GM18519 (cell line): ENCODE measurements around the gene AFAP1L2.
"Not testable (repeated sequence)": the region's sequence is repeated elsewhere in the genome, so short reads cannot be mapped to it uniquely, and the experiment has no call there.

Experiments
- ATAC-seq: cut with Tn5 transposase; IDR thresholded peaks from one replicate; pipeline ENCODE4 v1.9.1; 2021; ENCODE audit warnings: mild to moderate bottlenecking, moderate library complexity; ENCODE audit not compliant: unreplicated experiment, low FRiP score

Gene AFAP1L2

GRCh38 chr10:114342976-114343375 lies 61.3 kb downstream of the AFAP1L2 start:
- no peak for ATAC-seq

GRCh38 chr10:114340816-114341215 lies 63.5 kb downstream of the AFAP1L2 start:
- ATAC-seq: no peak

- ATAC-seq: no peak
Observed at GRCh38 chr10:114337510-114338462, 66.5 kb downstream of the AFAP1L2 start.

DNA sequence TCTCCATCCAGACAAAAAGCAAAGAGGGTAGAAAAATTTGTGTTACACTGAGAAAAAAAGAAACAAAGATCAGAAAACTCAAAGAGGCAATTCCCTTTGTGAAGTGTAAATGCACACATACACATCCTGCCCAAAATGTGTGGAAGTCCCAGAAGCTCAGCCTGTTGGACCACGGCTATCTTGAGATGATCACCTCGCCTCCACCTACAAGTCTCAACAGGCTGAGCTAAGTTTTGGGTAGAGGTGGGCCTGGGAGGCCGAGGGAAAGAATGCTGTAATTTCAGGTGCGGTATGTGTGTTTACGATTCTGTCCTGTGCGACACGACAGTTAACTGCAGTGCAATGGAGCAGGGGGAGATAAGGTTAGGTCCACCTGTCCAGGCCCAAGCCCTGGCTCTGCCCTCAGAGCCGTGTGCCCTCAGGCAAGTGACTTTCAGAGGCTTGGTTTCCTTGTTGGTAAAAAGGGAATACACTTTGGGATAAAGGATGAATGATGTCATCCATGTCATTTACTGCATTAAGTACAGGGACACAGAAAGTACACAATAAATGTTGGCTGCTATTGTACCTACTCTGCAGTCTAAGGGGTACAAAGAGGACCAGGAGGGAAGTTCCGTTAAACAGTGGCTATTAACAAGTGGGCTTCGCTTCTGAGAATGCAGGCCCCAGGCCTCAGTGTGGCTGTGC lies 67.3 kb downstream of the AFAP1L2 start:
- no peak for ATAC-seq

DNA sequence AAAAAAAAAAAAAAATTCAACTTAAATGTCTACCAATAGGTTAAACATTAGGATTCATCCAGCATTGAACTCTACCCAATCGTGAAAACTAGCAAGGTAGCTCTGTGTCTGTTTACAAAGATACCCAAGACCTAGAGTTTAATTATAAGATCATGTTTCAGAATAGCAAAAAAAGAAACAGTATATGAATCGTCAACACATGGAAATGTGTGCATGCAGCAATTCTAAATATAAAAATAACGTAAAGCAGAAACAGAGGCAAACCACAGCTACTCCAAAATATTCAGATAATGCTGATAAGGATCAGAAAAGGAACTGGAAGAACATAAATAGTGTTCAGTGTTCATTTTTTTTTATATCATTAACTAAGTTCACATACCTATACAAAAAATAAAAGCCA lies 68.7 kb downstream of the AFAP1L2 start:
- no peak for ATAC-seq

GRCh38 chr10:114334301-114334700 lies 70.0 kb downstream of the AFAP1L2 start:
- no peak for ATAC-seq

GRCh38 chr10:114333441-114333840 lies 70.9 kb downstream of the AFAP1L2 start:
- not testable (repeated sequence) for ATAC-seq

GRCh38 chr10:114332301-114333192 lies 71.8 kb downstream of the AFAP1L2 start:
- no peak for ATAC-seq

DNA sequence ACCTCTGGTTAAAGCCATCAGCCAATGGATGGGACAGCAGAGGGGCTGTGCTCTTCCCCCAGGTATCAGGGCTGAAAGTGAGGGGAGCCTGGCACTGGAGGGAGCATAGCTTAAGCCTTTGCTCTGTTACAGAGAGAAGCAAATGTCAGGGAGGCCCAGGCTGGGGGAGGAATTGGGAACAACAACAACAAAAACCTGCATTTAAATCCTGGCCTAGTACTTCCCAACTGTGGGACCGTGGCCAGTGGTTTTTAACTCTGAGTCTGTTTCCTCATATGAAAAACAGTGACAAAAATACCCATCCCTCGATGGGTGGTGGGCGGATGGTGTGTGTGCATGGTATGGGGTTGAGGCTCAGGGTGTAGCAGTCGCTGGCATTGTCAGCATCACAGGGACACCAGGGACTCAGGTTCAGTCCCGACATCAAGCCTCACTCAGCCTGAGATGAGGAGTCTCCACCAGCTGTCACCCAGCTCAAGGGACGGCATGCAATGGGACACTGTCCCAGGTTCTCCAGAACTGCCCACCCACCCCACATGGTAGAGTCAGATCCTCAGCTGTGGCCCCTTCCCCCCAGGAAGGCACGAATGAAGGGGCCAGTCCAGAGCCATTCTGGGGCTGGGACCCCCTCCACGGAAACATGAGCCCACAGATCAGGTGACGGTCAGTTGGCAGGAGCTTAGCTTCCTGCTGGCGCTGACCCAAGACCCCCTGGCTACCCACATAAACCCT lies 74.5 kb downstream of the AFAP1L2 start:
- ATAC-seq: no peak

GRCh38 chr10:114328874-114329273 lies 75.4 kb downstream of the AFAP1L2 start:
- ATAC-seq: no peak

- ATAC-seq: no peak
Observed at GRCh38 chr10:114328441-114328812, 75.9 kb downstream of the AFAP1L2 start.

DNA sequence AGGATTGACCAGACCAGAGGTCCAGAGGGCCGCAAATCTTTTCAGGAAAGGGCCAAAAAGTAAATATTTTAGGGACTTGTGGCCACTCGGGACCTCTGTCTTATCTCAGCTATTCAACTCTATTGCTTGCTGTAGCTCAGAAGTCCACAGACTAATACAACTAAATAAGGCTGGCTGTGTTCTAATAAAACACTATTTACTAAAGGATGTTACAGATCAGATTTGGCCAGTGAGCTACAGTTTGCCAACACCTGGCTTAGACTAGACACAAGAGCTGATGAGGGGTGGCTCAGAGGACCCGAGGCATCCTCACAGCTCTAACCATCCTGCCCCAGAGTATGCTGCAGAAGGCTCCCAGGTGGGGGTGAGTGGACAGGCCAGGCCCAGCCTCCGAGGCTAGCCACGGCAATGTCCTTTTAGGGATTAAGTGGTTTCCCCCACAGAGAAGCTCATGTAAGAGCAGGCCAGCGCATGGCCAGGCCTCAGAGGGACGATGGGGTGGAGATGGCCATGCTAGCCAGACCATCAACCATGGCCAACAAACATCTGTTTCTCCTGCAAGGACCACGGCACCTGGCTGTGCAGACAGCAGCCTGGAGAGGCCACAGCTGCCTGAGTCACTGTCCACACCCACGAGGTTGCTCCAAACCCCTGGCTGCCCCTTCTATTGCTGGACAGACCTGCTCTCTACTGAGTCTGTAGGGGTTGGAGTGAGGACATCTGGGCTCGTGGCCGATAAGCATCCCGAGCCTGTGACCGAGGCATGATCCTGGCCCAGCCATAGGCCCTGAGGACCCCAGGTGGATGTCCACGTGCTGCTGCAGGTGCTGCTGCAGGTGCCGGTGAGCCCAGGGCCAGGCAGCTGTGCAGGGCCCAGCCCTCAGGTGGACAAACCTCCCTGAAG lies 76.5 kb downstream of the AFAP1L2 start:
- no peak for ATAC-seq

DNA sequence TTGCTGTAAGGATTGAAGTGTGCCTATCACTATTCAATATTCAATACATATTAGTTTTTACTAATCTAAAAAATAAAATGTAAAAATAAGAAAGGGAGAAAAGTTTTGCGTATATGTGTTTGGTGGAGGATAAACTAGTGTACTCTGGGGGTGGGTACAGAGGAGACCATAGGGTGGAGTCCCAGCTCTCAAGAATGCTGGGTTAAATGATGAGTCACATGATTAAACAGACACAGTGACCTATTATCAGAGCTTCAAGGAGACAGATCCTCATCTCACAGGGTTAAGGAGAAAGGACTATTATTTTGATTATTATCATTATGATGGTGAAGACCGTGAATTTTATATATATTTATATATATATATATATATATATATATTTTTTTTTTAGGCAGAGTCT lies 77.5 kb downstream of the AFAP1L2 start:
- ATAC-seq: no peak

GRCh38 chr10:114323023-114323422 lies 81.3 kb downstream of the AFAP1L2 start:
- no peak for ATAC-seq

DNA sequence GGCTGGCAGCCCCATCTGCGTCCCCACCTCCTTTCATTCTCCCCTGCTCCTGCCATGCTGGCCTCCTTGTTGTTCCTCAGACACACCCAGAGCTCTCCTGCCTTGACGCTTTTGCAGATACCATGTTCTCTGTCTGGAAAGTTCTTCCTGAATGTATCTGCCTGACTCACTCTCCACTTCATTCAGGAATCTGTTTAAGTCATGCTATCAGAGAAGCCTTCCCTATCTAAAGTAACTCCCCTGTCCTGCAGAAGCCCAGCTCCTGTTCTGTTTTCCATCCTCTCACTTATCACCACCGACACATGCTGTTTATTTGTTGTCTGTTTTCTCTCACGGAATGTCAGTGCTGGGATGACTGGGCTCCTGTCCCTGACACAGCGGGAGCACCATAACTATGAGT lies 82.0 kb downstream of the AFAP1L2 start:
- ATAC-seq: no peak

- no peak for ATAC-seq
Observed at GRCh38 chr10:114320249-114321116, 83.8 kb downstream of the AFAP1L2 start.

GRCh38 chr10:114319406-114320248 lies 84.7 kb downstream of the AFAP1L2 start:
- no peak for ATAC-seq
